ENCODE results near the gene LRMDA. TPM values are rescaled to one million over a fixed set of nuclear protein-coding genes. Genes with fewer than 3 reads are reported as not detected.

Gene LRMDA
- polyA plus RNA-seq, 2 of the 4 experiments (the other 2 are of a cell fraction) = 4.6 to 5.2 TPM

- FAIRE-seq (no peak), ATAC-seq (no peak), DNase-seq (ENCODE audit: low read depth in 1 of 2, low spot score in 1 of 2) (no peak)
- TF ChIP-seq CTCF (IDR thresholded peaks at IDR 0.05) (no peak), FOSL2 (IDR thresholded peaks at IDR 0.05) (no peak), FOSL2 (CRISPR knock-in tag; IDR thresholded peaks at IDR 0.05) (no peak), PBX3 (IDR thresholded peaks at IDR 0.05) (no peak)
- H3K4me1 ChIP-seq = no peaks in the 10 kb centered on the region
- POLR2A ChIA-PET = no interaction called here
- WGBS (ENCODE audit: missing lambda C conversion rate) = 61% methylated on average over 11 of the region's 11 CpGs
- H3K9me3 ChIP-seq = no peaks in the 10 kb centered on the region
- H3K4me2 ChIP-seq = no peak overlapping the region
- no peak overlapping the region for H3K27ac ChIP-seq
- H3K4me3 ChIP-seq = no peak overlapping the region
- CTCF ChIA-PET = no interaction called here
Observed at GRCh38 chr10:76133597-76134255, 702.3 kb downstream of the LRMDA start.

GRCh38 chr10:76136961-76137360 lies 705.5 kb downstream of the LRMDA start:
- Histone ChIP-seq H3K4me3 (no peak overlapping the region), H3K4me2 (no peak overlapping the region), H3K27ac (no peak overlapping the region), H3K9me3 (no peaks in the 10 kb centered on the region), H3K4me1 (no peaks in the 10 kb centered on the region)
- TF ChIP-seq MYC (IDR thresholded peaks at IDR 0.05; ENCODE audit: borderline replicate concordance, low read length) (no peak), HOXB13 (CRISPR knock-in tag; IDR thresholded peaks at IDR 0.05; ENCODE audit: low read depth) (no peak), BHLHE40 (IDR thresholded peaks at IDR 0.05; ENCODE audit: low read depth, low read length) (no peak)
- WGBS (ENCODE audit: missing lambda C conversion rate) = 65% methylated on average over 4 of the region's 4 CpGs
- CTCF ChIA-PET = no interaction called here
- ATAC-seq (no peak), DNase-seq (ENCODE audit: low read depth in 1 of 2, low spot score in 1 of 2) (no peak), FAIRE-seq (no peak)
- POLR2A ChIA-PET = no interaction called here

- Histone ChIP-seq H3K4me1 (no peaks in the 10 kb centered on the region), H3K27ac (no peak overlapping the region), H3K4me3 (no peak overlapping the region), H3K4me2 (no peak overlapping the region), H3K9me3 (no peaks in the 10 kb centered on the region)
- ChIA-PET POLR2A (interaction anchor here (0.5 kb wide), 1 partner anchor 1293 kb away, joined by 4 read pairs; no protein-coding TSS in a partner anchor), CTCF (no interaction called here)
- no peak for DNase-seq (ENCODE audit: low read depth in 1 of 2, low spot score in 1 of 2)
- WGBS (ENCODE audit: missing lambda C conversion rate) = 25% methylated on average over 2 of the region's 2 CpGs
- no peak for FAIRE-seq
- no peak for TF ChIP-seq NR3C1 (IDR thresholded peaks at IDR 0.05)
- TF ChIP-seq REST (IDR thresholded peaks at IDR 0.05) = no peak
- no peak for TF ChIP-seq EHMT2 (IDR thresholded peaks at IDR 0.05; ENCODE audit: low read depth)
- no peak for TF ChIP-seq ELK1 (IDR thresholded peaks at IDR 0.05; ENCODE audit: low read depth, low read length)
- no peak for TF ChIP-seq TFCP2L1 (CRISPR knock-in tag; IDR thresholded peaks at IDR 0.05)
- no peak for TF ChIP-seq JUNB (IDR thresholded peaks at IDR 0.05)
- TF ChIP-seq GATA3 (IDR thresholded peaks at IDR 0.05; ENCODE audit: borderline replicate concordance) = no peak
- TF ChIP-seq JUN (IDR thresholded peaks at IDR 0.05) = no peak
- TF ChIP-seq BHLHE40 (IDR thresholded peaks at IDR 0.05; ENCODE audit: low read depth, low read length) = no peak
- no peak for TF ChIP-seq NPAS2 (CRISPR knock-in tag; IDR thresholded peaks at IDR 0.05; ENCODE audit: borderline replicate concordance)
- no peak for TF ChIP-seq KDM5A (IDR thresholded peaks at IDR 0.05)
- TF ChIP-seq CBX8 (IDR thresholded peaks at IDR 0.05) = no peak
- TF ChIP-seq PBX3 (IDR thresholded peaks at IDR 0.05) = no peak
- no peak for TF ChIP-seq HOXB5 (CRISPR knock-in tag; IDR thresholded peaks at IDR 0.05)
- no peak for TF ChIP-seq PHF8 (IDR thresholded peaks at IDR 0.05; ENCODE audit: borderline replicate concordance, low read depth)
- ATAC-seq = no peak
Observed at GRCh38 chr10:76138286-76138685, 706.9 kb downstream of the LRMDA start.

Data from A549 (cell line).